HG02610 (cell line): ENCODE results near the gene MACROD1.

ENCODE experiments used
- ATAC-seq: cut with Tn5 transposase; IDR thresholded peaks from one replicate; pipeline ENCODE4 v1.9.1; 2021; ENCODE audit warnings: mild to moderate bottlenecking, moderate library complexity; ENCODE audit not compliant: unreplicated experiment

MACROD1 gene

GRCh38 chr11:64078905-64079304 is 87.0 kb downstream of the MACROD1 start:
- ATAC-seq, result no peak

- no peak for ATAC-seq
Measured at GRCh38 chr11:64078284-64078683, 87.6 kb downstream of the MACROD1 start.

DNA sequence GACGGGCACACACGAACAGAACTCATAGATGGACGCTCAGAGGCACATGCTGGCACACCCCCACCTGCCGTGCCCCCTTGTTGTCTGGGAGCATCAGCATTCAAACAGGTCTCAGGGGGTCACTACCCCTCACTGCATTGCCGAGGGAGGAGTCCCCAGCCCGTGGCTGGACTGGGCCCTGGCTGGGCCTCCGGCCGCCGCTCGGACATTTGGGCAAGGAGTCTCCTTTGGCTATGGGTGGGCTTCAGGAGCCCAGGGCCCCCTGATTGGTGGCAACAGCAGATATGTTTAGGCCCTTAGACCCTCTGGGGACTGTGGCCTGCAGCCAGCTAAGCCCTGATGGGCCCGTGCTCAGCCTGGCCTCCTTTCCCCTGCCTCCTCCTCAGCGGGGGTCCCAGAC is 88.3 kb downstream of the MACROD1 start:
- no peak for ATAC-seq

DNA sequence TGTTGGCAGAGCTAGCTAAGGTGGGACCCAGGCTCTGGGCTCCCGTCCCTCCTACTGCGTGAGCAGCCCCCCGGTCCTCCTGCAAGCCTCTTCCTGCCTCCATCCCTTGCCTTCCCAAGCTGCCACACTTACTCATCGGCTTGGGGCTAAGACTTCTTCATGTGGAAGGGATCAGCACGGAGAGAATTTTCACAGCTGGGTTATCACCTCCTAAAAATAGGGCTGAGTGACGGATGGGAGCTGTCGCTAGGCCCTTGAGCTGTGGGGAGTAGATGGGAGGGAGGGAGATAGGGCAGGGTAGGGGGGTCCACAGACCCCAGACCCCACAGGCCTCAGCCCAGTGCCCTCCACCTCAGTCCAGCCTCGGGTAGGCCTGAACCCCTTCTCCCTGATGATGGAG is 89.2 kb downstream of the MACROD1 start:
- no peak for ATAC-seq

DNA sequence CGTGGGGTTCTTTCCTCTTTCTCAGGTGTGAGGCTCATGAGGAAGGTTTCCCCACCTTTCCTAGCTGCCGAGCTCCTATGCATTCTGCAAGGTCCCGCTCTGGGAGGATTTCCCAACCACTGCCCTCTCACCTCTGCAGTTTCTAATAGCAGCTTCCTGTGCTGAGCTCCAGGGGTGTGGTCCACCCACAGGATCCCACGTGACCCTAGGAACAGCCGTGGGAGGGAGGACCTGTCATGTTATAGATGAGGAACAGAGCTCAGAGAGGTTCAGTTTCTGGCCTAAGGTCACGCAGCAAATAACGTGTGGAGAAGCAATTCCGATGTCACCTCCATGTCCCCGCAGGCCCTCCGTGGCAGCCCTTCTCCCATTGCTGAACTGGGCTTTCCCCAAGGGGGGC is 91.7 kb downstream of the MACROD1 start:
- ATAC-seq, result no peak

DNA sequence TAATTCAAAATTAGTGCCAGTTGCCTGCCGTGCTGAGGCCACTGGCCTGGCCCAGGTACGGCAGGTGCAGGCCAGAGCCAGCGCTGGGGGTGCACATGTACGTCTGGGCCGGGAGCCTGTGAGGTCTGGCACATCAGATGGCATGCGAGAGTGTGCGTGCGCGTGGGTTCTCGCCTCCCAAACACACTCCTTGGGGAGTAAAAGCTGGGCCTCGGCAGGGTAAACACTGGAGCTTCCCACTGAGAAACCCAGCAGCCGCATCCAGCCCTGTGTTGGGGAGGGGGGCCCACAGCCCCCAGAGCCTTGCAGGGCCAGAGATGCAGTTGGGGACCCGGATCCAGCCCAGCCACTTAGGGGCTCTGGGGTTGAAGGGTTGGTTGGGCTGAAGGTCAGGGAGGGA is 92.4 kb downstream of the MACROD1 start:
- ATAC-seq, result no peak

DNA sequence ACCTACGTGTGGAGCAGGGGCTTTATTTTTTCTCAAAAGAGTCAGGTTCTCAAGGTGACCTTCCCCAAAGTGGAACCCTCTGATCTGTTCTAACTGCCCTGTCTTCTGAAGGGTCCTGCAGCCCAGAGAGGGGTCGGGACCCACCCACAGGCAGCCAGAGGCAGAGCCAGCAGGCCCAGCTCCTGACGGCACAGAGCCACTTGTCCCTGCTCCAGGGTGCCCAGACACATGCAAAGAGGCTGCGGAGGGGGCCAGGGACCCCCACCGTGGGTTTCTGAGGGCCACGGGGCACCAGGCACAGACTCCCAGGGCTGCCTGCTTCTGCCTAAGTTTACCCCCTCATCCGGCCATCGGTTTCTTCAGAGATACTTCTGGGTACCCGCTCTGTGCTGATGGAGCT is 93.0 kb downstream of the MACROD1 start:
- no peak for ATAC-seq

DNA sequence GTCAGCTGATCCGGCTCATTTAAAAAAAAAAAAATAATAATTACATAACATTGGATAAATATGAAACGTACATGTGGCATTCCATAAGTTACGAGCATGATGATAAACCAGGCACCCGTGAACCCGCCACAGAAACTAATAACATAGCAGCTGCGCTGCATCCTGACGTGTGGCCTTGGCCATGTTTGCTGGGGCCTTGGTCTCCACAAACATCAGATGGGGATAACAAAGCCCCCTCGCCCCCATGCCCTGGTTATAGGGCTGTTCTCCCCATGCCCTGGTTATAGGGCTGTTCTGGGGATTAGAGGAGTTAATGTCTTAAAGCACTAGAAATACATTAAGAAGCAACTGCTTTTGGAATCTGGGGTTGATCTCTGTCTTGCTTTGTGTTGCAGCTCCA is 93.5 kb downstream of the MACROD1 start:
- ATAC-seq, result no peak

DNA sequence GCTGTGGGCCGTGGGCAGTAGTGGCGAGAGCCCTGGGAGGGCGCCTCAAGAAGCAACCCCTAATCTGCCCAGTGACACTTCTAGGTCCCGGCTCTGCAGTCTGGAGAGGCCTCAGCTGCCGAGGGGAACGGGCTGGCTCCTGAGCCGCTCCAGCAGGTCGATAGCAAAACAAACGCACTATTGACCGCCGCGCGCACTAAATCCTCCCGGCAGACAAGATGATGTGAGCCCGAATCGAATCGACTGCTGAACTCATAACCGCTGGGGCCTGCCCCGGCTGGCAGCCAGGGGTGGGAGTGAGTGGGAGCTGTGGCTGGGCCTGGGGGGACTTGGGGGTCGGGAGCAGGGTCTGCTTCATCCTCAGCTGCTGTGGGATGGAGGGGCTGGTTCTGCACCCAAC is 94.1 kb downstream of the MACROD1 start:
- no peak for ATAC-seq

DNA sequence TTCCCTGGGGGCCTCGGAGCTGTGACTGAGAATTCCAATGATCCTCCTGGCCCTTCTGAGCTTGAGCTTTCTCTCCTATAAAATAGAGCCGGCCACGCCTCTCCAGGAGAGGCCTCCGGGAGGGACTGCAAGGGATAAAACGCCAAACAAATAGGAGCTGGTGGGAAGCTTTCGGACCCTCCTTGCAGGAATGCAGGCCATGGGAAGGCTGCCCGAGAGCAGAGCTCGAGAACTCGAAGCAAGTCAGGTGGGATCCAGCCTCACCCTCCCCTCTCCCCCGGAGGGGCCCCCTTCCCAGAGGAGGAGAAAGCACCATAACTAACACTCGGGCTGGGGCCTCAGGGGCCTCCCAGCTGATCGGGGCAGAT is 95.6 kb downstream of the MACROD1 start:
- ATAC-seq, result no peak

GRCh38 chr11:64069401-64070313 is 96.3 kb downstream of the MACROD1 start:
- ATAC-seq, result no peak

DNA sequence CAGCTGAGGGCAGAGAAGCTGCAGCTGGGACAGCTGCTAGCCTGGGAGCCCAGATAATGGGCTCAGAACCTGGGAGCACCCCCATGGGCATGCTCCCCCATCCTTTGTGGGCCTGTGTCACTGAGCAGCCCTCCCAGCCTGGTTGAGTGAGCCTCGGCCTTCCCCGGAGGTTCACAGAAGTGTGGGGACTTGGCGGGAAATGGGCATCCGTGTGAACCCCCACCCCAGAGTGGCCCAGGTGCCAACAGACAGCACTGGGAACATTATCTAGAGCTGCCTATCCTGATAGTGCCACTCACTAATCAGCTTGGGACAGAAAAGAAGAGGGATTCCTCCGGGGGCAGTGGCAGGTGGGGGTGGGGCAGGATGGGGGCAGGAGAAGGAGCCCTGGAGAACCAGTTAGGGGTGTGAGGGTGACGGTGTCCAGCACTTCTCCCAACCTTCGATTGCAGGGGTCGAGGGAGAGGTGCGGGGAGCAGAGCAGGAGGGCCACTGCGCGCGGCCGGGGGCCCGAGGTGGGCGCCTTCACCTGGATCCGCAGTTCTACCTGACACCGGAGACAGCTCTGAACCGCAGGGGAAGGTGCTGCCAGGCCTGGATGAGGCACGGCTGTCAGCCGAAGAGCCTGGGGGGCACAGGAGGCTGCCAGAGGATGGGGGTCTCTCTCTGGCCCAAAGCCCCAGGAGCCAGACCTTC is 97.1 kb downstream of the MACROD1 start:
- ATAC-seq, result no peak

DNA sequence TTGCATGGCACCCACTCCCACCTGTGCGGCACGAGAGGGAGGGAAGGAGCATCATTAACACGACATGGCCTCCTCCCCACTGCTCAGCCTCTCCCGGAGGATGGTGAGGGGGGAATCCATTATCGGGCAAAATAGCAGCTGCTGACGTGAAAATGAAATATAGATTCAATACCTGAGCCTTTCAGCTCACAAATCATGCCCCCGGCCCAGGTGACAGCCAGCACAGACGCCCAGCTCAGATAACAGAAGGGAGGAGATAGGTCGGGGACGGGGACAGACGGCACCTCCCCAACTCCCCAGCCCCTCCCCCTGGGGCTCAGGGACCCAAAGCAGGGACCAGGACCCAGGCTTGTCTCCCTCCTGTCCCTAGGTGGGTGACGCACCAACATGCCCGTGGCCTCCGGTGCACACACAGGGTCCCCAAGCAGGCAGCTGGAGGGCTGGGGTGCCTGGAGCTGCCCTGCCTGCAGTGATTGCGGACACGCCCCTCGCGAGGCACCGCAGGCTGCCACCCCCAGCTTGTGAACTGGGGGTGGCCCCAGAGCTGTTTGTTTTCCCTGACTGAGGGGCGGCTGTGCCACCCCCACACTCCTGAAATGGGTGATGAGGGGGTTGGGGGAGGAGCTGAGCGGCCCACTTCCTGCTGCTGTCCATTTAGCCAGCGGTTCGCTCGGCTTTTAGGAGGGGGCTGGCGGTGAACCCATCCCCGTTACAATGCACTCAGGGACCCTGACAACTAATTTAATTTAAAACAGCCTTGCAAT is 98.5 kb downstream of the MACROD1 start:
- ATAC-seq, result no peak

DNA sequence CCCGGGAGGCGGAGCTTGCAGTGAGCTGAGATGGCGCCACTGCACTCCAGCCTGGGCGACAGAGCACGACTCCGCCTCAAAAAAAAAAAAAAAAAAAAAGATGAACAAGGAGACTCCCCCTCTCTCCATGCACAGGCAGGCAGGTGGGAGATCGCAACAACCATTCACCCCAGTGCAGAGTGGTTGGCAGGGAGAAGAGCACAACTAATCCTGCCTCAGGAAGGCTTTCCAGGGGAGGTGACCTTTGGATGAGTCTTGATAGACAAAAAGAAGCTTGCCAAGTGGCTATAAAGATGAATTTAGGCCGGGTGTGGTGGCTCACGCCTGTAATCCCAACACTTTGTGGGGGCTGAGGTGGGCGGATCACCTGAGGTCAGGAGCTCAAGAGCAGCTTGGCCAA is 100.2 kb downstream of the MACROD1 start:
- ATAC-seq, result no peak

DNA sequence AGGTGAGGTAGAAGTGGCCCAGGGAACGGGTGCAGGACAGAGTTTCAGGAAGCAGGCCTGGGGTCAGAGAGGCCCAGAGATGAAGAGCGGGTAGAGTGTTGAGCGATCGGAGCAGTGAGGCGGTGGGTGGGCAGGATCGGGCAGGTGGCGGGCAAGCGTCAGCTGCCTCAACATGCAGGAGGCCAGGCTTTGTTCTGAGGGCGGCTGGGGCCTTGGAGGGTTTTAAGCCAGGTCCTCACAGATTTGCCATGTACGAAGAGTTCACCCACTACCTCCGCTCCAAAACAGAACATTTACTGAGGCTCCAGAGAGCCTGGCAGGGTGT is 100.8 kb downstream of the MACROD1 start:
- ATAC-seq, result no peak

DNA sequence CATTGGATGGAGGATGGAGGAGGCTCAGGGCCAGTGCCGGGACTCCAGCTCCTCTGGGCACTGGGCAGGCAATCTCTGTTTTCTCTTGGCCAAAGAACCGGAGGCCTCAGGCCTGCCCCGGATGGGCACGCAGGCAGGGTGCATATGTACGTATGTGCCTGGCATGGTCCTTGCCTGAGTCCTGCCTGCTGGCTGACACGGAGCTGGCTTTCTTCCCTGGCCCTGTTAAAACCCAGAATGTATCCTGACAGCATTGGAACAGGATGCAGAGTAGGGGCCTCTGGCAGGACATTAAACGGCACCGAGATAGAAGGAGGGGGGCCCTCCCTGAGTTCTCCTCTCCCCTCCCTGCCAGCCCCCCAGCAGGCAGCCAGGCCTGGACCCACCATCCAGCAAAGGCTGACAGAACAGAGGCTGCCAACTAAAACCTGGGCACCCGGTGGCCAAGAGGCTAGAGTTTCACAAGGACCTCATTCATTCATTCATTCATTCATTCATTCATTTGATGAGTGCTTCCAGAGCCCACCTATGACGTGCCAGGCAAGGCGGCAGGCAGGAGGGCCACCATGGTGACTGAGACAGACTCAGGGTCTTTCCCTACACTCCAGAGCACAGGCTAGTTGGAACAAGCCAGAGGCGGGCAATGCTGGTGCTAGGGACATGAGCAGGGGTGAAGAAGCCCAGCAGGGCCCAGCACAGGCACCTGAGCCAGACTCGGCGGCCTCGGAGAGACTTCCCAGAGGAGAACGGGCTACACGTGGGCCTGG is 101.4 kb downstream of the MACROD1 start:
- no peak for ATAC-seq

- ATAC-seq, result no peak
Measured at GRCh38 chr11:64063777-64064176, 102.1 kb downstream of the MACROD1 start.

DNA sequence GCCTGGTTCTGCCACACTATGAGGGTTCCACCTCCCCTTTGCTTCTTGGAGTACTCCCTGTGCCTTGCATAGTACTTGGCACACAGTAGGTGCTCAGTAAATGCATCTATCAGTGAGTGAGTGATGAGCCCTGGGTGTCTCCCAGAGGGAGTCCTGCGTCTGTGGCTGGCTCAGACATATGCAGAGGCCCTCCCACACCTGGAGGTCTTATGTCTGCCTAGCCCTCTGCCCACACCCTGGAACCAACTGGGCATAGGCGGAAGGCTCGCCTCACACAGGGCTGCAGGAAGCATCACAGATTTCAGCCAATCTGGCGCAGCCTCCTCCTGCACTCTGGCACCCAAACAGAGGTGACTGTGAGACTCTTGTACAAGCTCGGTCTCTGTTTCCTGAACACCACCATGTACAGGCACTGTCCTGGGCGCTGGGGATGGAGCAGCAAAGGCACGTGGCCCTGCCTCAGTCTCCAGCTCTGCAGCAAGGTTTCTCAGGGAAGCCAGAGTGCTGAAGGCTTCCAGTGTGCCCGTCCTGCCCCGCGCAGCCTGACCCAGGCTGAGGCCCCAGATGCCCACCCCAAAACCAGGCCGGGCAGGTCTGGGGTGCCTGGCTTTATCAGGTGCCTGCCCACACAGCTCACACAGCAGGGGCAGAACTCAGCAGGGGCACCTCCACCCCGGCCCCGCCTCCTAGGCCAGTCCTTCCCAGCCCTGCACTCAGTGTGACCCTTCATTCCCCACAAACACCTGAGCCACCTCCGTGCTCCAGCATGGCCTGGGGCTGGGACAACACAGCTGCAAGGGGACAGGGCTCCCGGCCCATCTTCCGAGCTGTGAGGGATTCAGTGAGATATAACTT is 103.5 kb downstream of the MACROD1 start:
- ATAC-seq, result no peak

GRCh38 chr11:64060861-64061444 is 105.0 kb downstream of the MACROD1 start:
- no peak for ATAC-seq
